D721Med (cell line): Measurements from ENCODE around the gene NT5DC3.

Experiments
- DNase-seq: peaks from one replicate; pipeline ENCODE4 v3.0.0; 2011; ENCODE audit warnings: low spot score; ENCODE audit not compliant: insufficient read length
- FAIRE-seq: peaks from 2 replicates; lab custom pipeline; 2011; peaks lifted over from hg19 to GRCh38; lab: Jason Lieb, UNC
- CTCF ChIP-seq: IDR thresholded peaks from 2 replicates; pipeline ENCODE4 v1.5.1; 2012; ENCODE audit warnings: mild to moderate bottlenecking, control low read depth; ENCODE audit not compliant: insufficient read depth; ENCODE audit errors: missing control alignments

NT5DC3 gene

GRCh38 chr12:103778781-103779180 is 62.3 kb downstream of the NT5DC3 start:
- FAIRE-seq (no peak), DNase-seq (no peak)
- no peak for TF ChIP-seq CTCF

GRCh38 chr12:103774977-103775560 is 66.0 kb downstream of the NT5DC3 start:
- FAIRE-seq = no peak
- no peak for DNase-seq
- TF ChIP-seq CTCF = no peak

- no peak for TF ChIP-seq CTCF
- DNase-seq (no peak), FAIRE-seq (no peak)
Observed at GRCh38 chr12:103773109-103773910, 67.7 kb downstream of the NT5DC3 start.

GRCh38 chr12:103772367-103773108 is 68.5 kb downstream of the NT5DC3 start:
- no peak for TF ChIP-seq CTCF
- no peak for DNase-seq
- no peak for FAIRE-seq

- no peak for DNase-seq
- FAIRE-seq = no peak
- TF ChIP-seq CTCF = no peak
Observed at GRCh38 chr12:103771466-103771865, 69.6 kb downstream of the NT5DC3 start.

- FAIRE-seq = no peak
- DNase-seq = no peak
- no peak for TF ChIP-seq CTCF
Observed at GRCh38 chr12:103769240-103769945, 71.6 kb downstream of the NT5DC3 start.
